NCI-H1092 treated with DMSO at 0.1 percent for 48 hours (cell line): ENCODE data around the gene DOCK1.

Experiments used
- DNase-seq: peaks from one replicate; lab custom pipeline; 2025; lab: John Stamatoyannopoulos, UW

The DOCK1 gene

DNA sequence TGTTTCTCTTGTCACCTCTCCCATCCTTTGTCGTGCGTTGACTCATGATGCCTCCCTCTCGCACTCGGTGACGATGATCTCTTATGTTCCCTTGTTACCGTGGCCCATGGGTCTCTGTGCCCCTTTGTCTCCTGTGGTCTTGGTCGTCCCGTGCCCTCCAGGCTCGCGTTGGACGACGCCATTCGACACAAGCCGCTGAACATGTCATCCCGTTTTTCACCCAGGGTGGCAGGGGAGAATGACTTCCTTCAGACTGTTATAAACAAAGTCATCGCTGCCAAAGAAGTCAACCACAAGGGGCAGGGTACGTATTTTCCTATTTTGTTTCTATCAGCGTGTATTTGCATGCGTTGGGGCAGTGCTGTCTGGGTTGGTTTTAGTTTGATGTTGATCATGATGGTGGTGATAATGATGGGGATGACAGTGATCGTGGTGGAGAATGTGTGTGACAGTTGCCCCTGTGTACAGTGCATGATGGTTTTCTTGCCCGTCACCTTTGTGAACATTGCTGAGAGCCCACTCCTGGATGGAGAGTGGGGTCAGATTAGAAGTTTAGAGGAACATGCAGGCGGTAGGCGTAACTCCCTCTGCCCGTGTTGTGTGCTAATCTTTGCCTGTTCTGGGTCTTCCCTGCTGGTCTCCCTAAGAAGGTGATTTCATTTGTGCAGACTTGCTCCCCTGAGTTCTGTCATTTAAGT lies 107.0 kb downstream of the DOCK1 start:
- no peak for DNase-seq

DNA sequence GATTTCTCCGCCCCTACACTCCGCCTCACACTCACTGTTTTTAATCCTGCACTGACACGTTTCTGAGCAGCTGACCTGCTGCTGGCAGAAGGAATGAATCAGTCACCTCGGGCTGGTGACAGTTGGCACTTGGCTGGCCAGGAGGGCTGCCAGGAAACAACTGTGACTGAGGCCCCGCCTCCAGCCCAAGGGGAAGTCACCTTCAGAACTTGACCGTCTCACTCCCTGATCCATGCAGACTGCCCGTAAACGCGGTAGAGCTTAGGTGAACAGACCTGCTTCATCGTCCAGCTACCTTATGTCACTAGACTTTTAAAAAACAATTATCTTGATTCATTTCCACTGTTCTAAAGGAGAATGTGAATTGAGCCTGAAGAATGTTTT lies 107.5 kb downstream of the DOCK1 start:
- DNase-seq = no peak

DNA sequence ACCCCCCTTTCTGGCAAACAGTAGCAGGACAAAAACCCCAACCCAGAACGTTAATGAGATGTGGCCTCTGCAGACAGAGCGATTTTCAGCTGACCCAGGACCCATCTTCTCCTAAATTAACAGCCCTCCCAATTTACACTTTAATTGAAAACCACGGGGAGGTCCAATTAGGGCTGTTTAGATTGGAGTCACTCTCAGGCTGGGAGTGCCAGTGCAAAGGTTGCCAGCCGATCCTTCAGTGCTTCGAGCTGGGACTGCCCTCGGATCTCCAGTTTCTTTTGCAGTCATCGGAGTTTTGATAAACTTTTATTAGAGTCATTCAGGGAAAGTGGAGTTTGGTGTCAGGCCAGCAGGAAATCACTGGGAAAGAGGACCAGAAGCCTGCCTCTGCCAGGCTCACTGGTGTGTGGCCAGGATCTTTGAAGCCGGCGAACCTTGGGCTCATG lies 108.0 kb downstream of the DOCK1 start:
- no peak for DNase-seq

DNA sequence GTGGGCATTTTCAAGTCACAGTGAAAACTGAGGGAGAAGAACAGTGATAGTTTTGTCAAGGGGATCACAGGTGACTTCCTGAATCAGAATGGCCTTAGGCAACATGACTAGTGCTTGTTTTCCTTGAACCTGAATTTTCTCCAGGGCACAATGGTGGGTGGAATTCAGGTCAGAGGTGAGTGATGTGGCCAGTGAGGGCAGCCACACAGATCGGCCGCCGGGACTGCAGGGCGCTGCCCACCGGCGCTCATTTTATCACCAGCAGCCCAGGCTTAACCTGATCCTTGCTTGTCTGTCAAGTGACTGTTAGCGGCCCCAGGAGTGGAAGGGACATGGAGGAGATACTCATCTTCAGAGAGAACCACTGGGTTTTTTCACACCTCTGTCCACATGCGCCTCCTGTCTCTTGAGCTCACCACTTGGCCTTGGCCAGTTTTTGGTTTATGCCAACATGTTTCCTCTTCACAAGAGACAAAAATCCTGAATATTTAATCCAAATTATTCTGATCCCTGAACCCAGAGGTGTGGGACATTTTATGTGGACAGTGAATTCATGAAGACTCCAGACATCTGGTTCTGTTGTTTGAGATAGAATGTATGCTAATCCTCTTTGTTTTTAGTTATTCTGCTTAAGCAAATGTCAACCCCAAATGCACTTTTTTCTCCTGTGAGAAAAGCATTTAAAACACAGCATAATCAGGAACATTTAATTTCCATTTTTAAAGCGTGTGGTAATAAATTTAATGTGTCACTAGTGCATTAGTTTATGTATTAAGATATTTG lies 108.7 kb downstream of the DOCK1 start:
- DNase-seq = no peak

DNA sequence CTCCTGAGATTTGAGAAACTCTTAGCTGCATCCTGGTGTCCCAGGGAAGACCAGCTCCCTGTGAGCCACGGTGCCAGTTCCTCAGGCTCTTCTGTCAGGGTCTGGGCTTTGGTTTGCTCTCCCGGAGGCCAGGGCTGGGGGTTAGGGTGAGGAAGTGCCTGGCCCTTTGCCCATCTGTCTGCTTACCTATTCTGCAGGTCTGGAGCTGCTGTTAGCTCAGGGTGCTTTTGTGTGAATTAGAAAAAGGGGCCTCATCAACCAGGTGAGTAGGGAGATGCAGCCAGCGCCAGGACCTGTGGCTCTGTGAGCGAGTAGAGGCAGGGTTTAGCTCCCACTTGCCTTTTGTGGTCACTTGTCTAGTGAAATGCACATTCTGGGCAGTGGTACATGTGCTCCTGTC lies 109.4 kb downstream of the DOCK1 start:
- no peak for DNase-seq

DNA sequence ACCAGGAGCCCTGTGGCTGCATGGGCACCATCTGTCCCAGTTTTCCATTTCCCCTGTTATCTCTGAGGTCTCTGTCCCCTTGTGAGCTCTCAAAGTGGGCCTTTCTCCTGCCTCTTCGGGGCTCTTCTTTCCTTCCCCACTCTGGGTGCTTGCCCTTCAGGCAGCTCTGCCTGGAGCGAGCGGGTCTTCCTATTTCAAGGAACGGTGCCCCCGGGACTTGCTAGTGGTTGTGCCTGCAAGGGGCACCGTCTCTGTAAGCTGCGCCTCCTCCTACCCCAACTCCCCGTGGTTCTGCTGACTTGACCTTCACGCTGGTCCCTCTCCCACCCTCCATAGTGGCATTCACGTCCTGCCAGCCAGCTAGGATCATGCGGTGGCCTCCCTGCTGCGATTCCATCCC lies 110.1 kb downstream of the DOCK1 start:
- DNase-seq = no peak

DNA sequence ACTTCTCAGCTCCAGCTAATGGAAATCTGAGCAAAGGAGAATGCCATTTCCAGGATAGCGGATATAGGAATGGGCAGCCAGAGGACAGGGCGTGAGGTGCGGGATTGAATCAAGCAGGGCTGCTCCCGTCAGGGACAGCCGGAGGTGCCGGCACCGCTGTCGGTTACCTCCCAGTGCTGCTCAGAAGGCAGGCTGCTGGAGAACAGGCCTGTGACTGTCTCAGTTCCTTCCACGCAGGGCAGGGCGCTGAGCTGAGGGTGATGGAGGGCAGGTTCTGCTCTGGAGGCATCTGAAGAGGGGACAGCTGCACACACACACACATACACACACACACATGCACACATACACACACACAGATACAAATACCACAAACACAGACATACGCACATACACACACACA lies 111.1 kb downstream of the DOCK1 start:
- no peak for DNase-seq

DNA sequence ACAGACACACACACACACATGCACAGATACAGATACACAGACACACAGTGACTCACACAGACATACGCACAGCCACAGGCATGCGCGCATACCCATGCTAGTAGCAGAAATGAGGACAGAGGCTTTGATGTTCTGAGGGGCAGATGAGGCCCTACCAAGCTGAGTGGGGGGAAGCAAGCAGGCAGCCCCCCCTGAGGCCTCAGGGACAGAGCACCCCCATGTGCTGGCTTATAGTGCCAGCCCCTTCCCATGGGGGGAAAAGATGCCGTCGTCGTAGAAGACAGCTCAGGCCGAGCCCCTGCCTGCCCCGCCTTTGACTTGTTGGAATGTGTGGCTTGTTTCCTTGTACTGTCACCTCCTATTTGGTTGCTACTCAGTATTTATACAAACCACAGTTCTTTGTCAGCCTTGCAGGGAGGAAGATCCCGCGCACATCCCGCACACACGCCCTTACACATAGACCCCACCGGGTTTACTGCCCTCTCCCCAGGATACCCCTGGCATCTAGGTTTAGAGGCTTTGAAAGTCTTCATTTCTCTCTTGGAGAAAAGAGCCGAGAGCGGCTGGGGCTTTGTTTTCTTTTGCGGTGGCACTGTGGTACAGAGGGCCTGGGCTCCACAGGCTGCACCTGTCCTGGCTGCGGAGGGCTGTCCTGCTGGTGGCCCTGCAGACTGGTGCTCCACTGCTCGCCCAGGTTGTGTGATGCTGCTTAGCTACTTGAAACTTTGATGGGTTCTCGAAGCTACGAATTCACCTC lies 112.5 kb downstream of the DOCK1 start:
- no peak for DNase-seq

DNA sequence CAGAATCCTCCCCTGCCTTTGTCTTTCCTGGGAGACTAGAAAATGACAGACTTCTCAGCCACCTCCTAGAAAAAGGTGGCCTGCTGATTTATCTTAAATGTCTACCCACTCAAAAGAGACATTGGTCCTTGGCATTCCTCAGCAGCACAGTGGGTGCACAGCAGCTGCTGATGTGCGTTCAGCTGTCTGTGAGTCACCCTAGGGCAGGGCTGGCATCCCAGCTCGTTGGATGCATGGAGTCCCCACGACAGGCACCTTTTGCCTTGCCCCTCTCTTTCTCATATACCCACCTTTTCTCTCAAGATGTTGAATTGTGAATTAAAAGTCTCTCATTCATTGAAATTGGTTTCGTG lies 113.0 kb downstream of the DOCK1 start:
- no peak for DNase-seq

DNA sequence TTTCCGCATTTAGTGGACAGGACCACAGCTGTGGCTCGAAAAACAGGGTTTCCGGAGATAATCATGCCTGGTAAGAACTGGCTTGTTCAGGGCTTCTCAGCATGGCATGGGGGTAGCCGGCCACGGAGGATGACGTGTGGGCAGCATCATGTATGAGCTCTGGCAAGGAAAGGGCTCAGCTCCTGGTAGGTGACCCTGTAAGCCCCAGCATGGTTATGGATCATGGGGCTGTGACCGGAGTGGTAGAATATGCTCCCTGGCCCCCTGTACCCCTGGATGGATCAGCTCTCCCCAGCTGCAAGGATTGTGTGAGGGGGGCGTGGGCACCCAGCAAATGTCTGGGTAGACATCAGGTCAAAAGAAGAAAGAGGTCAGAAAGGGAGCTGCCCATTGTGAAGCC lies 113.5 kb downstream of the DOCK1 start:
- no peak for DNase-seq

DNA sequence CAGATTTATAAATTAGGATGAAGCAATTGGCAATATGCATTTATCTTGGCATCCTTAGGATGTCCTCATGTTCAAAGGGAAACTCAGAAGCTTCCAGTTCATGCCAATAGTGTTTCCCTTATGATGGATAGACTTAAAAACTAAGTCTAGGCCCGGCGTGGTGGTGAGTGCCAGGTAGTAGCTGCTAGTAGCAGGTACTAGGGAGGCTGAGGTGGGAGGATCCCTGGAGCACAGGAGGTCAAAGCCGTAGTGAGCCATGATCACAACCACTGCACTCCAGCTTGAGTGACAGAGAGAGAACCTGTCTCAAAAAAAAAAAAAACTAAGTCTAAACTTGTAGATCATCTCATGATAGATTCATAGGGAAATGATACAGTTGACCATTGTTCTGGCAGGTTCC lies 115.0 kb downstream of the DOCK1 start:
- no peak for DNase-seq

DNA sequence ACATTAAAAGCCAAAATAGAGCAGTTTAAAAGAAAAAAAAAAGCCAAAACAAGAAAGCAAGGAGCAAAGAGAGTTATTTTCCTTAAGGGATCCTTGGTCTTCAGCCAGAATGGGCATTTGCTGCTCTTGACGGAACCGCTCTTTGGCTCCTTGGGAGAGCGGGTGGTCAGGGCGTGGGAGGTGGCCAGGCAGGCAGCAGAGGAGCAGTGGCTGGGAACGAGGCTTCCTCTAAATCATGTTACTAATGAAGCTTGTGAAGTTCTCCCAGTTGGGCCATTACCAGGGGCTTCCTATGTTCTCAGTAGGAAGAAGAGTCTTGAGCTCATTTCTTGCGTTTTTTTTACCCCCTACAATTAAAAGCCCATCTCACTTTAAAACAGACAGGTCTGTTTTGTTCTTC lies 116.6 kb downstream of the DOCK1 start:
- DNase-seq = no peak

DNA sequence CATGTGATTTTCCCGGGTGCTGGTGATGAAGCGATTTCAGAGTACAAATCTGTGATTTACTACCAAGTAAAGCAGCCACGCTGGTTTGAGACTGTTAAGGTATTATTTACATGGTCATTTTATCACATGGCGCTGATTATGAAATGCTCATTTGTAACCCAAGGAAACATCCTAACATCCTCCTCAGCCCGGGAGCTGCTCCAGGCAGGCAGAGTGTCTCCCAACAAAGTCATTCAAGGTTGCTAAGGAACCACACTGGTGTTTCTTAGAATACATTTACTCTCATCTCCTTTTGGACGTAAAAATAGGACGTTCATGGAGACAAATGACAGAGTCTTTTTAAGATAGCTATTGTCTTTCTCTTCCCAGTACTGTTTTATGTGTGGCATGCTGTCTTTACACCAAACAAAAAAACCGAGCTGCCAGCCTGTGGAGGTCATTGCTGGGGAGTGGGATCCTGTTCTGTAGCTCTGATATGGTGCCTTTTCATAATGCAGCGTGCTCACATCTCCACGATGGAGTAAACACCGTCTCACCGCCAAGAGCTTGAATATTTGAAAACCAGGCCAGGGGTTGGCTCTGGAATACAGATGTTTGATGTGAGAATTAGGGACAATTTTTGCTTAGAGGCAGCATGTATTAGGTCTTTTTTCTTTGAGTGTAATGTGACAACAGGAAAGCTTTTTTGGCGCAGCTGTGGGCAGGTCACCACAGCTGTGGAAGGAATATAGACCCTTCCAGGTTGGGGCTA lies 119.6 kb downstream of the DOCK1 start:
- no peak for DNase-seq

DNA sequence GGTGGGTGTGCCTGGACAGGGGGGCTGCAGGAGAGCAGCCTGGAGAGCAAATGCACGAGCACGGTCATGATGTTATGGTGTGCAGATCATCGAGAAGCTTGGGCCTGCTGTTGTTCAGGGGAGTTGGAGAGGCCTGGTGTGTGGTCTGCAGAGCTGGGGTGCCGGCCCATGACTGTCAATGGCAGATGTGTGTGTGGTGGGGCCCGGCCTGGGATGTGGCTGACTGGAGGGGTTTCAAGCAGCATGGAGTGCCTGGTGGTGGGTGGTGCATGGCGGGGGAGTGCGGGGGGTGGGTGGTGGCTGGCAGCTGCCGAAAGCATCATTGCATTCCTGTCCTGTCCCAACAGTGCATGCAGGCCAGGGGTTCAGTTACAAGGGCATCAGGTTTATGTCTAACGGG lies 122.6 kb downstream of the DOCK1 start:
- no peak for DNase-seq

DNA sequence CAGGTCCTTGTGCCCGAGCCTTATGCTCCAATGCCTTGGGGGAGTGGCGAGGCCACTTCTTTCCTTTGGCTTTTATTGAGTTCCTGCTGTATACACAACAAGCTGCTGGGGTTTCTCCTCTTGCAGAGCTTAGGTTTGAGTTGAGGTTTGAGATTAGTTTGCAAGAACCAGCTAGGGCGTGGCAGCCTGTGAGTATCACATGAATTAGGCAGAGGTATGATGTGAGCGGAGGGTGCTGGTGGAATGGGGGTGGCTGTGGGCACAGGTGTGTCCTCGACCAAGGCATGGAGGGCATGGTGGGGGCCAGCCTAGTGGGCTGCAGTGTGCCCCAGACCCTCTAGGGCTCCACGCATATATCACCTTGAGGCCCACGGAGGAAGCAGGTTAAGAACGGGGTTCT lies 123.3 kb downstream of the DOCK1 start:
- DNase-seq = no peak

DNA sequence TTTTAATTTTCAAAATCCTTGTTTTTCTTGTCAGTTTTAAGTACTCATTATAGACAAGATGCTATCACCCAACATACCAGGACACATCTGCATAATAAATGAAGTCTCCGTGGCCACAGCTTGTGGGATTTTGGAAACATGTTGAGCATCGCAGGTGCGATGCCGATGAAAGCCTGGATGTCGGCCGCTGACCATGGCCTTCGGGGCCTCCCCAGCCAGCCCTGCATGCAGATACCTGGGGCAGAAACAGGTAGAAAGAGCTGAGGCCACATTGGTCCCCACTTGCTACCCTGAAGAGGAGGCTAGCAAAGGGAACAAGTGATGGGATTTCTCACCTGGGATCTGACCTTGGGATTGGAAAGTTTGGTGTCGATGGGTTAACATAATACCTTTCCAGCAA lies 123.8 kb downstream of the DOCK1 start:
- no peak for DNase-seq

DNA sequence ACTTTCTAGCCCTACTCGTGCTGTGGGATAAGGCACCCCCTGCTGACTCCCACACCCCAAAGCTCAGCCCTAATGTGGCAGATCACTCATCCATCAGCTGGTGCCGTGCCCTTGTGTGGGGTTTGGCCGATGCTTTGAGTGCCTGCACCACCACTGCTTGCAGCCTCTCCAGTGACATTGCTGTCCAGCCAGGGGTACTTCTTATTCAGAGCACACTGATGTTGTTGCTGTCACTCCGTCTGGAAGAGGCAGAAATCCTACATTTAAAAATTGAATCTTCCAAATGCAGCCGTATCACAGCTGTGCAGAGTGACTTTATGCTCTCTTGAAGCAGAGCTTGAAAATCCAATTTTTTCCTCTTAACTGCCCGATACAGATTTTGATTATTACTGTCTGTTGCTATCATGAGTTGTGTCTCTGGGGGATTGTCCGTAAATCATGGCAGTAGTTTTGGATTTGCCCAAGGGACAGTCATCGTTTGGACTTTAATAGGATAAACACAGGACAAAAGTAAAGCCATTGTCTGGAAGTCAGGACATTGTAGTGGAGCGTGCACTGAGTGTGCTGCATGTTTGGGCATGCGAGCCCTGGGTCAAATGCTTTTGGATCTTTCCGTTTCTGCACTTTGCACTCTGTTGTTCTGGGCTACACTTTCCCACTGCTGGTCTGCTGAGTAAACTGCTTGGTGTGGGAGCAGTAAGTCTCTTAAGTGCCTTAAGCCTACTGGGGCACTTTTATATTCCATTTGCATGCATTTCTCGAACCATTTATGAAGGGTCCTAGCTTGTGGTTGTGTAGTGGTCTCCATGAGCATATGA lies 128.2 kb downstream of the DOCK1 start:
- DNase-seq = no peak

DNA sequence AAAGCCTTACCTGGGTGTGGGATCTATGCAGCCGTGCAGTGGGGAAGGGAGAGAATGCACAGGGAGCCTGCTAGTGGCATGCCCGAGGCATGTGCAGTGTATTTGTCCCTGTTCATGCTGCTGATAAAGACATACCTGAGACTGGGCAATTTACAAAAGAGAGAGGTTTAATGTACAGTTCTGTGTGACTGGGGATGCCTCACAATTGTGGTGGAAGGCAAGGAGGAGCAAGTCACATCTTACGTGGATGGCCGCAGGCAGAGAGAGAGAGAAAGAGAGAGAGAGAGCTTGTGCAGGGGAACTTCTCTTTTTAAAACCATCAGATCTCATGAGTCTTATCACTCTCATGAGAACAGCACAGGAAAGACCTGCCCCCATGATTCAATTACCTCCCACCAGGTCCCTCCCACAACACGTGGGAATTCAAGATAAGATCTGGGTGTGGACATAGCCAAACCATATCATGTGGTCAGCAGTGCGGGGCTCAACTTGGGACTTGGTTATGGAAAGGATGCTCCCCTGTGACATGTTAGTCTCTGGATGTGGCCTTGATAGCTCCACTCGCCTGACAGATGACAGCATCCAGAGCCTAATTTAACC lies 128.9 kb downstream of the DOCK1 start:
- DNase-seq = no peak

DNA sequence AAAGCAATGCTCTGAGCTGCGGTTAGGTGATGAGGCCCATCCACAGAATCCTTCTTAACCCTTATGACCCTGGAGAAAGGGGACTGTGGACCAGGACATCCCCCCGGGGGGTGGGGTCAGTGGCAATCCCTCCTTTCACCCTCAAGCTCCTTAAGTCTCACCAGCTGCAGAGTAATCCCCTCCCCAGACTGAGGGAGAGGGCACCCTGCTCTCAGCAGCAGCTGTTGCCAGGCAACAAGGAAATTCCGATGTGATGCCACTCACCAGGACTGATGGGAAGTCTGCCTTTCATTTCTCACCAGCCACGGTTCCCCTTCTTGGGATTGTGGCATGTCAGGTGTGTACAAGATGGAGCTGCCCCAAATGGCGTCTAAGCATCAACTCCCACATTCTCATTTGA lies 129.6 kb downstream of the DOCK1 start:
- DNase-seq = no peak

DNA sequence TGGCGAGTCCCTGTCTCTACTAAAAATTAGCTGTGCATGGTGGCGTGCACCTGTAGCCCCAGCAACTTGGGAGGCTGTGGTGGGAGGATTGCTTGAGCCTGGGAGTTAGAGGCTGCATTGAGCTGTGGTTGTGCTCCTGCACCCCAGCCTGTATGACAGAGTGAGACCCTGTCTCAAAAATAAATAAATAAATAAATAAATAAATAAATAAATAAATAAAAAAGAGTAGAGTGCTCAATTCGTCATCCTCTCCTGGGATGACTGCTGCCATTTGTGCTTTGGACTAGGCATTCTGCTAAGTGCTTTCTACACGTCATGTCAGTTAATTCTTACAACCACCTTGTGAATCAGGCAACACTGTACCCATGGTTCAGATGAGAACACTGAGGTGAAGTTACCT lies 130.6 kb downstream of the DOCK1 start:
- no peak for DNase-seq

DNA sequence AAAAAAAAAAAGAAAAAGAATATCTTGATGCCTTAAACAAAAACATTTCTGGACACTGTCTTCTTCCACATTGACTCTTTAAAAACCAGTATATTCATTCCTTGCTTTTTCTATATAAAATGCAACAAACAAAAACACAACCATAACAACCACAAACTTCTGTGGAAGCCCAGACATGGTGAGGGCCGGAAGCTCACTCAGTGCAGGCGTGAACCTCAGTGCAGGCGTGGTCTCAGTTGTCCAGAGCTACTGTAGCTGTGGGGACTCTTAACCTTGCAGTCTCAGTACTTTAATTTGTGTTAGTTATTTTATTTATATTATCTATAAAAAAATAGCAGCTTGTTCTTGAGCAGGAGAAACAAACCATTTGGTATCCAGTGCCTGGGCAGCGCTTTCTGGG lies 131.8 kb downstream of the DOCK1 start:
- DNase-seq = no peak
